Activated CD8-positive, alpha-beta memory T cell treated with anti-CD3 and anti-CD28 coated beads for 24 hours (primary cell): ENCODE results near the gene REN.

Source experiments
- DNase-seq: peaks from one replicate; pipeline ENCODE4 v3.0.0-alpha.2; 2020

The REN gene

GRCh38 chr1:204105131-204105515 lies 61.0 kb downstream of the REN start:
- no peak for DNase-seq
